GM21515 (cell line): ENCODE results near the gene H2BW1.
"Not testable (repeated sequence)": the region's sequence is repeated elsewhere in the genome, so short reads cannot be mapped to it uniquely, and the experiment has no call there.

Source experiments
- ATAC-seq: cut with Tn5 transposase; IDR thresholded peaks from one replicate; pipeline ENCODE4 v1.9.1; 2021; ENCODE audit not compliant: unreplicated experiment

The H2BW1 gene, protein sequence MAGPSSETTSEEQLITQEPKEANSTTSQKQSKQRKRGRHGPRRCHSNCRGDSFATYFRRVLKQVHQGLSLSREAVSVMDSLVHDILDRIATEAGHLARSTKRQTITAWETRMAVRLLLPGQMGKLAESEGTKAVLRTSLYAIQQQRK

GRCh38 chrX:104013606-104014005 is at the start of gene H2BW1:
TSS of gene H2BW1 (minus strand) at chrX:104013708. CDS start at chrX:104013576, 132 bp downstream.
- no peak for ATAC-seq

DNA sequence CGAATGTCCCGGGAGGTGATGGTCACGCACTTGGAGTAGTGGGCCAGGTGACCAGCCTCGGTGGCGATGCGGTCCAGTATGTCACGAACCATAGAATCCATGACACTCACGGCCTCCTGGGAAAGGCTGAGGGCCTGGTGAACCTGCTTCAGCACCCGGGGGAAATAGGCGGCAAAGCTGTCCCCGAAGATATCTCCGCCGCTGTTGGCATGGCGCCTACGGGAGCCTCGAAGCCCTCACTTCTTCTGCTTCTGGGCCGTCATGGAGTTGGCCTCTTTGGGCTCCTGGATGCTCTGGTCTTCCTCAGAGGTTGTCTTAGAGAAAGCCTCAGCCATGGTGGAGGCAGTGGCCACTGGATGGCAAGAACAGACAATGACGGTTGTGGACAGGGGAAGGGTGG is 49.1 kb upstream of the H2BW1 start:
- ATAC-seq: not testable (repeated sequence)

DNA sequence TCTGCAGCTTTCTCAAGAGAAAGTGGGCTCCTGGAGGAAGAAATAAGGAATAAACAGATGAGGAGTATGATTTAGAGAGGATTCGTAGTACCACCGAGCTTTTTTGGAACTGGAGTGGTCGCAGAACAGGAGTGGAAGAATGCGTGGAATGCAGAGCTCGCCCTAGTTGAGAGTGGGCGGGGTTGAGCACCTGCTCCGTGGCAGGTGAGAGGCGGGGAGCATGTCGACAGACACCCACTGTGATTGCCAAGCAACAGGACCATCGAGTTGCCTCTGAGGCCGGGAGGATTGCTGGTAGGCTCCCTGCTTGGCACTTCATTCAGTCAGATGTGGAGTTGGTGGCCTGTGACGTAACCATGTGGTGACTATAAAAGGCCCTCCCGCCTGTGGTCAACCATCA is 41.4 kb upstream of the H2BW1 start:
- ATAC-seq: not testable (repeated sequence)

GRCh38 chrX:104047171-104047570 is 33.7 kb upstream of the H2BW1 start:
- no peak for ATAC-seq

DNA sequence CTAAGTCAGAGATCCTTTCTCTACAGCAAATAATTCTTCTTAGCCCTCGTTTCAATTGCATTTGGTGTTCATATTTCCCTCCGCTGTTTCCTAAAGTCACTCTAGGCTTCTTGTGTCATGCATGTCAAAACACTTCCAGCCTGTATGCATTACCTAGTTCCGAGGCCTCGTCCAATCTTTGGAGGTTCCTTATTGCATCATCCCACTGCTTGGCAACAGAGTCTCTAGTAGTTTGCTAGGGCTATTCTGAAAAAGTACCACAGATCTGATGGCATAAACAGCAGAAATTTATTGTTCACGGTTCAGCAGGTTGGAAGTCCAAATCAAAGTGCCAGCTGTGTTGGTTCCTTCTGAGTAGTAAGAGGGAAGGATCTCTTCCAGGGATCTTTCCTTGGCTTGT is 32.1 kb upstream of the H2BW1 start:
- no peak for ATAC-seq

- no peak for ATAC-seq
Measured at GRCh38 chrX:104041003-104041402, 27.5 kb upstream of the H2BW1 start.

DNA sequence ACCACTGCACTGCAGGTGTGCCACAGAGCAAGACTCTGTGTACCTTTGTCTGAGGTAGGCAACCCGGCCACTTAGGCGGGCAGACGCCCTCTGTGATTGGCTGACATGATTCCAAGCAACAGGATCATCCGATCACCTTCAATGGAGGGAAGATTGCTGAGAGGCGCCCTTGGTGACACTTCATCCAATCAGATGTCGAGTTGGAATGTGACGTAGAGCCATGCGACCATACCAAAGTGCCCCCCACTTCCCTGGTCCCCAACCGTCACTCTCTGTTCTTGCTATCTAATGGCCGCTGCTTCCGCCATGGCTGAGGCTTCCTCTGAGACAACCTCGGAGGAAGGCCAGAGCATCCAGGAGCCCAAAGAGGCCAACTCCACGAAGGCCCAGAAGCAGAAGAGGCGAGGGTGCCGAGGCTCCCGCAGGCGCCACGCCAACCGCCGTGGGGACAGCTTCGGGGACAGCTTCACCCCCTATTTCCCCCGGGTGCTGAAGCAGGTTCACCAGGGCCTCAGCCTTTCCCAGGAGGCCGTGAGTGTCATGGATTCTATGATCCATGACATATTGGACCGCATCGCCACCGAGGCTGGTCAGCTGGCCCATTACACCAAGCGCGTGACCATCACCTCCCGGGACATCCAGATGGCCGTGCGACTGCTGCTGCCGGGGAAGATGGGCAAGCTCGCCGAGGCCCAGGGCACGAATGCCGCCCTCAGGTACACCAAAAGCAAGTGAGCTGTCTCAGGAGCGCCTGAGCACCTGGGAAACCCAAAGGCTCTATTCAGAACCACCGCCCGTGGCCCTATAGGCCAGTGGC is 26.4 kb upstream of the H2BW1 start, which contains the start of gene H2BW2:
Gene H2BW2 (plus strand): TSS at position 268 of the 817 bp plus-strand sequence. CDS start 39 bp downstream, at position 307.
- no peak for ATAC-seq

GRCh38 chrX:104018126-104018525 is 4.6 kb upstream of the H2BW1 start:
- no peak for ATAC-seq

- not testable (repeated sequence) for ATAC-seq
Measured at GRCh38 chrX:104015576-104015975, 2.1 kb upstream of the H2BW1 start.

DNA sequence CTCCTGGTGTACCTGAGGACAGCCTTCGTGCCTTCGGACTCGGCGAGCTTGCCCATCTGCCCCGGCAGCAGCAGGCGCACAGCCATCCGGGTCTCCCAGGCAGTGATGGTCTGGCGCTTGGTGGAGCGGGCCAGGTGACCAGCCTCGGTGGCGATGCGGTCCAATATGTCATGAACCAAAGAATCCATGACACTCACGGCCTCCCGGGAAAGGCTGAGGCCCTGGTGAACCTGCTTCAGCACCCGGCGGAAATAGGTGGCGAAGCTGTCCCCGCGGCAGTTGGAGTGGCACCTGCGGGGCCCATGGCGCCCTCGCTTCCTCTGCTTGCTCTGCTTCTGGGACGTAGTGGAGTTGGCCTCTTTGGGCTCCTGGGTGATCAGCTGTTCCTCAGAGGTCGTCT is 350 bp downstream of the H2BW1 start:
- ATAC-seq: no peak

DNA sequence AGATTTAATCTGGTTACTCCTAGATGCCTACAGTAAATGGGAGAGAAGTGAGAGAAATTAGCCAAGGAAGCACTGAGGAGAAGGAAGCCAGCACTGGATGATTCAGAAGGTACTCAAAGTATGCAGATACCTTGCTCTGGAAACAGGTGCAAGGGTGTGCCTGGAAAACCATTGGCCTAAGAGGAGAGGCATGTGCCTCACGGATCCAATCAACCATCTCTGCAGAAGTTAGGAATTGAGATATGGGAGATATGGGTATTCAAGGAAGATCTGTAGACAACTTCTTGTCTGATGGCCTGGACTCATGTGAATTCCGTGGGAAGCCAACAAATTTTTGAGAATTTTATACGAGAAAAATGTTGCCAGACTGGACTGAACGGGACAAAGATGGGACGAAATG is 4.7 kb downstream of the H2BW1 start:
- no peak for ATAC-seq

- peak; percentile 79 for ATAC-seq
Measured at GRCh38 chrX:103999234-103999633, 14.3 kb downstream of the H2BW1 start.

- ATAC-seq: not testable (repeated sequence)
Measured at GRCh38 chrX:103983508-103983907, 30.0 kb downstream of the H2BW1 start.

GRCh38 chrX:103962411-103963278 is 50.9 kb downstream of the H2BW1 start, which contains the start of gene TMSB15B:
TSS of gene TMSB15B (plus strand) at chrX:103962627.
- ATAC-seq: peak; percentile 99
